ENCODE data around the gene CEP20.

CEP20 gene

DNA sequence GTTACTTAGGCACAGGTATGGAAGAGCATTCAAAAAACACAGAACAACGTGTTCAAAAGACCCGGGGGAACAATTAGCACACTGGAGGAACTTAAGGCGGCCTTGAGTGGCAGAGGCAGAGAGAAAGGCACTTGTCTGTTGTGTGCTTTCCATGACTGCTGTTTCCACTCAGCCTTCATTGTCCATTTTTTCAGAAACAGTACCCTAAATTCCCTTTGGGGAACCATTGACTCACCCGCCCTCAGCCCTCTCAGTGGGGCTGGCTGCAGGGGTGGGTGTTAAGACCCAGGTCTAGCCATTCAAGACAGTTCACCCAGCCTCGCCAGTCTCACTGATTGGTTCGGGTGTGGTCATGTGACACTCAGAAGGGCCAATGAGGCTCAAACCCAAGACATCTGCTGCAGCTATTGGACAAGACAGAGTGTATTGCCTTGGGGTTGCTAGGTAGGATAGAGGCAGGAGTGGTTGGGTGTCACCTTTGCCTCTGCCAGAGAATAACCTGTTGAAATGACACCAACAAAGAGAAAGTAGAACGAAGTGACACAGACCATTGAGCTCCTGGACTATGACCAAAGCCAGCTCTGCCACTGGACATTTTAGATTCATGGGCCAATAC is 19.6 kb upstream of the CEP20 start:
- peak; percentile 97 for DNase-seq (ENCODE audit: low read depth)
- H3K4me3 ChIP-seq (ENCODE audit: low read depth, low read length) = no peak overlapping the region; the same call in 1 of the 2 replicates
- TF ChIP-seq, protein P1, sequence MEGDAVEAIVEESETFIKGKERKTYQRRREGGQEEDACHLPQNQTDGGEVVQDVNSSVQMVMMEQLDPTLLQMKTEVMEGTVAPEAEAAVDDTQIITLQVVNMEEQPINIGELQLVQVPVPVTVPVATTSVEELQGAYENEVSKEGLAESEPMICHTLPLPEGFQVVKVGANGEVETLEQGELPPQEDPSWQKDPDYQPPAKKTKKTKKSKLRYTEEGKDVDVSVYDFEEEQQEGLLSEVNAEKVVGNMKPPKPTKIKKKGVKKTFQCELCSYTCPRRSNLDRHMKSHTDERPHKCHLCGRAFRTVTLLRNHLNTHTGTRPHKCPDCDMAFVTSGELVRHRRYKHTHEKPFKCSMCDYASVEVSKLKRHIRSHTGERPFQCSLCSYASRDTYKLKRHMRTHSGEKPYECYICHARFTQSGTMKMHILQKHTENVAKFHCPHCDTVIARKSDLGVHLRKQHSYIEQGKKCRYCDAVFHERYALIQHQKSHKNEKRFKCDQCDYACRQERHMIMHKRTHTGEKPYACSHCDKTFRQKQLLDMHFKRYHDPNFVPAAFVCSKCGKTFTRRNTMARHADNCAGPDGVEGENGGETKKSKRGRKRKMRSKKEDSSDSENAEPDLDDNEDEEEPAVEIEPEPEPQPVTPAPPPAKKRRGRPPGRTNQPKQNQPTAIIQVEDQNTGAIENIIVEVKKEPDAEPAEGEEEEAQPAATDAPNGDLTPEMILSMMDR (IDR thresholded peaks at IDR 0.05; ENCODE audit: insufficient read depth, low read depth, low read length, missing control alignments) = no peak

GRCh38 chr16:15906439-15906838 is 18.0 kb upstream of the CEP20 start:
- TF ChIP-seq, protein P1 (IDR thresholded peaks at IDR 0.05; ENCODE audit: insufficient read depth, low read depth, low read length, missing control alignments) = no peak
- H3K4me3 ChIP-seq (ENCODE audit: low read depth, low read length) = no peak overlapping the region

GRCh38 chr16:15903960-15904359 is 15.6 kb upstream of the CEP20 start:
- no peak overlapping the region for H3K4me3 ChIP-seq (ENCODE audit: low read depth, low read length)
- TF ChIP-seq, protein P1 (IDR thresholded peaks at IDR 0.05; ENCODE audit: insufficient read depth, low read depth, low read length, missing control alignments) = no peak
- no peak for DNase-seq (ENCODE audit: low read depth)

More at GRCh38 chr16:15906439-15906838, 18.0 kb upstream of the CEP20 start:
- no peak for DNase-seq (ENCODE audit: low read depth)

GRCh38 chr16:15900901-15901500 is 12.6 kb upstream of the CEP20 start:
- DNase-seq (ENCODE audit: low read depth) = no peak
- no peak overlapping the region for H3K4me3 ChIP-seq (ENCODE audit: low read depth, low read length)
- TF ChIP-seq, protein P1 (IDR thresholded peaks at IDR 0.05; ENCODE audit: insufficient read depth, low read depth, low read length, missing control alignments) = no peak

- TF ChIP-seq, protein P1 (IDR thresholded peaks at IDR 0.05; ENCODE audit: insufficient read depth, low read depth, low read length, missing control alignments) = no peak
- H3K4me3 ChIP-seq (ENCODE audit: low read depth, low read length) = no peak overlapping the region
- no peak for DNase-seq (ENCODE audit: low read depth)
These were observed 12.0 kb upstream of the CEP20 start for GRCh38 chr16:15900357-15900756.

DNA sequence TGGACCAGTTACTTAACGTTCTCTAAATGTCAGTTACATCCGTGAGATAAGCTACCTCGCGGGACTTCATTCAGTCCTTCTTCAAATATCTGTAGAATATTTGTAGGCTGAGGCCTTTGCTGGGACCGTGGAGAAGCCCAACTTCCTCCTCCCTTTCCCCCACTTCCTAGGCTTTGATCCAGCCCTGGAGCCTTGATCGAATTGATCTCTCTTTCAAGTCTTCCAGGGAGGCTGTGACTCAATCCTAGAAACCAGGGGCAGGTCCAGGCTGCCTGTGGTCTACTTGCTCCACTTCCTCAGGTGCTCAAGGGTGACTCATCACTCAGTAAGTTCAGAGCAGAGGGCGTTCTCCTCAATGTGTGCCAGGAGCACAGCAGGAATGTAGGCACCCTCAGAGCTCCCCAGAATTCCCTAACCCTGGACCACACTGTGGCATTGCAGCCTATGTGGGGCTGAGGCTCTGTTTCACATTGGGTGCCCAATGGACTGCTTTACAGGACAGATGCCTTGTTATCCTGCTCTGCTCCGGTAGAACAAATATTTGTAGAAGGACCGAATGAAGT is 11.2 kb upstream of the CEP20 start:
- DNase-seq (ENCODE audit: low read depth) = peak; percentile 88
- H3K4me3 ChIP-seq (ENCODE audit: low read depth, low read length) = no peak overlapping the region
- TF ChIP-seq, protein P1 (IDR thresholded peaks at IDR 0.05; ENCODE audit: insufficient read depth, low read depth, low read length, missing control alignments) = no peak

Measured in GM12865 (cell line).